Left colon (tissue), 2 donors: ENCODE results near the gene RPA1. TPM values are rescaled to one million over a fixed set of nuclear protein-coding genes. Genes with fewer than 3 reads are reported as not detected.
"Not testable (repeated sequence)": the region's sequence is repeated elsewhere in the genome, so short reads cannot be mapped to it uniquely, and the experiment has no call there.

Experiments
- ATAC-seq: fragments of 200-7000 bp; cut with Tn5 transposase; one replicate; pipeline ENCODE4 v1.9.1; 2020; ENCODE audit warnings: mild to moderate bottlenecking, moderate library complexity
- DNase-seq, 2 donors: peaks; one replicate each; pipeline ENCODE4 v3.0.0-alpha.2; 2020
- intact Hi-C, 2 donors: fragments of 100-400 bp; cut with DNase I in 1 of 2; cut with micrococcal nuclease in 1 of 2; formaldehyde crosslinking; loops; one replicate each; pipeline versions ENCODE4 v1.11.2 to v1.14.0; 2022; cut with DNase I, micrococcal nuclease
- long read RNA-seq: library from polyadenylated mRNA; unstranded; transcript quantifications from one replicate; pipeline ENCODE4 v2.0.0, GENCODE V29; 2021
- total RNA-seq, 2 donors: library from RNA; stranded (reverse); fragmentation: NEBNext Ultra II Directional; extraction: Animal tissue kit (Norgen Biotek cat#: 25700); gene quantifications; one replicate each; pipeline ENCODE4 v1.2.1, GENCODE V29; 2021
- donor health status: DM: no; HTN: no; CAD: no.
- donor health status: DM: yes; HTN: yes; CAD: no.

The RPA1 gene
- 10 to 100 TPM; 57.2 to 69.6 TPM for total RNA-seq
- long read RNA-seq, full-length matches to known transcripts: 67 of 88 reads
- long read RNA-seq, partial matches to known transcripts: 15 of 88 reads
- long read RNA-seq, other reads (novel, unspliced or antisense): 6 of 88 reads

- DNase-seq (peak; percentile 88 to 92), ATAC-seq (peak; percentile 99)
- intact Hi-C loops: no loop called here
Measured at GRCh38 chr17:1829592-1830257, at the start of gene RPA1, which contains the start of gene SMYD4. Gene RPA1 (plus strand): TSS chr17:1830005. CDS start chr17:1830094, 89 bp downstream. Gene SMYD4 (minus strand): TSS chr17:1829902. CDS start chr17:1827994, 1,908 bp downstream.

GRCh38 chr17:1782171-1782567 lies 47.6 kb upstream of the RPA1 start:
- ATAC-seq (no peak), DNase-seq (no peak)
- intact Hi-C loops: loop anchor here (5.0 to 10.0 kb wide), 2 partner anchors 57 to 60 kb away; partner anchors contain the start of gene WDR81 (in 2 of the 2)

GRCh38 chr17:1783271-1783670 lies 46.5 kb upstream of the RPA1 start:
- ATAC-seq (no peak), DNase-seq (peak in 1 of 2 donors; percentile 40)
- intact Hi-C loops: loop anchor here (5.0 to 10.0 kb wide), 2 partner anchors 58 to 61 kb away; partner anchors contain the start of gene WDR81 (in 2 of the 2)

GRCh38 chr17:1783834-1784611 lies 45.8 kb upstream of the RPA1 start:
- intact Hi-C loops: loop anchor here (5.0 to 10.0 kb wide), 2 partner anchors 59 to 62 kb away; partner anchors contain the start of gene WDR81 (in 2 of the 2)
- ATAC-seq (peak; percentile 30), DNase-seq (peak; percentile 44 to 73)

GRCh38 chr17:1785930-1786329 lies 43.9 kb upstream of the RPA1 start:
- peak; percentile 21 for ATAC-seq
- no peak for DNase-seq
- intact Hi-C loops: loop anchor here in 1 of 2 donors (10.0 kb wide), 1 partner anchor 61 kb away; the partner anchor contains the start of gene WDR81

- no peak for ATAC-seq
- intact Hi-C loops: loop anchor here in 1 of 2 donors (10.0 kb wide), 1 partner anchor 62 kb away; the partner anchor contains the start of gene WDR81
- no peak for DNase-seq
Measured at GRCh38 chr17:1786708-1787107, 43.1 kb upstream of the RPA1 start.

- peak; percentile 55 to 81 for DNase-seq
- ATAC-seq: peak; percentile 94
- intact Hi-C loops: loop anchor here in 1 of 2 donors (10.0 kb wide), 1 partner anchor 63 kb away; the partner anchor contains the start of gene WDR81
Measured at GRCh38 chr17:1787301-1787902, 42.4 kb upstream of the RPA1 start.

- intact Hi-C loops: loop anchor here in 1 of 2 donors (10.0 kb wide), 1 partner anchor 65 kb away; the partner anchor contains the start of gene WDR81
- ATAC-seq (no peak), DNase-seq (no peak)
Measured at GRCh38 chr17:1789936-1790335, 39.9 kb upstream of the RPA1 start.

- ATAC-seq (no peak), DNase-seq (no peak)
- intact Hi-C loops: no loop called here
Measured at GRCh38 chr17:1792495-1793446, 37.0 kb upstream of the RPA1 start.

- ATAC-seq: no peak
- no peak for DNase-seq
- intact Hi-C loops: no loop called here
Measured at GRCh38 chr17:1793447-1793806, 36.4 kb upstream of the RPA1 start.

GRCh38 chr17:1796800-1797199 lies 33.0 kb upstream of the RPA1 start:
- ATAC-seq: no peak

GRCh38 chr17:1797323-1797722 lies 32.5 kb upstream of the RPA1 start:
- intact Hi-C loops: no loop called here
- no peak for DNase-seq
- no peak for ATAC-seq

More at GRCh38 chr17:1796800-1797199, 33.0 kb upstream of the RPA1 start:
- DNase-seq: no peak
- intact Hi-C loops: no loop called here

- DNase-seq, ATAC-seq, intact Hi-C loops: not testable (repeated sequence)
Measured at GRCh38 chr17:1797846-1798245, 32.0 kb upstream of the RPA1 start.

GRCh38 chr17:1800240-1800639 lies 29.6 kb upstream of the RPA1 start:
- no peak for DNase-seq

GRCh38 chr17:1800712-1801111 lies 29.1 kb upstream of the RPA1 start:
- DNase-seq (no peak), ATAC-seq (no peak)
- intact Hi-C loops: no loop called here

More at GRCh38 chr17:1800240-1800639, 29.6 kb upstream of the RPA1 start:
- no peak for ATAC-seq
- intact Hi-C loops: no loop called here

- ATAC-seq (no peak), DNase-seq (no peak)
- intact Hi-C loops: no loop called here
Measured at GRCh38 chr17:1802429-1802828, 27.4 kb upstream of the RPA1 start.

GRCh38 chr17:1803280-1803679 lies 26.5 kb upstream of the RPA1 start:
- no peak for DNase-seq
- no peak for ATAC-seq
- intact Hi-C loops: no loop called here

- DNase-seq: no peak
- intact Hi-C loops: no loop called here
- ATAC-seq: no peak
Measured at GRCh38 chr17:1807890-1808289, 21.9 kb upstream of the RPA1 start.
